H1 (cell line): ENCODE results near the gene NLK. TPM values are rescaled to one million over a fixed set of nuclear protein-coding genes. Genes with fewer than 3 reads are reported as not detected.

ENCODE experiments used
- CTCF ChIA-PET: fragments of 300-600 bp; sonication (Branson Sonifier 250); formaldehyde crosslinking; loops from one replicate; lab custom pipeline; 2021; ENCODE audit not compliant: partially characterized antibody; lab: Charles Lee
- POLR2A ChIA-PET: fragments of 300-600 bp; sonication (Branson Sonifier 250); formaldehyde crosslinking; loops from one replicate; lab custom pipeline; 2021; ENCODE audit warnings: inconsistent platforms; ENCODE audit not compliant: partially characterized antibody; lab: Charles Lee
- DNase-seq, 2 experiments: peaks; one replicate each; pipeline versions ENCODE4 v3.0.0 to v3.0.0-alpha.2; 2010 to 2022; ENCODE audit warnings: low spot score in 2 of 2, low read depth in 1 of 2, mixed read lengths in 1 of 2
- FAIRE-seq: peaks from 2 replicates; lab custom pipeline; 2011; peaks lifted over from hg19 to GRCh38; lab: Jason Lieb, UNC
- H2AFZ ChIP-seq: 2 replicates; pipeline ENCODE4 v1.8.1; 2012; ENCODE audit warnings: low read length, inconsistent platforms
- H2AK5ac ChIP-seq: 2 replicates; pipeline ENCODE4 v1.6.1; 2013; ENCODE audit warnings: low read depth, low read length
- H2BK120ac ChIP-seq: replicated peaks from 2 replicates; pipeline ENCODE3; 2013; ENCODE audit warnings: low read depth, low read length, inconsistent platforms
- H2BK12ac ChIP-seq: 2 replicates; pipeline ENCODE4 v1.6.1; 2013; ENCODE audit warnings: low read depth, low read length
- H2BK15ac ChIP-seq: 2 replicates; pipeline ENCODE4 v1.6.1; 2013; ENCODE audit warnings: low read length
- H2BK20ac ChIP-seq: 2 replicates; pipeline ENCODE4 v1.6.1; 2013; ENCODE audit warnings: low read length
- H2BK5ac ChIP-seq: 2 replicates; pipeline ENCODE4 v1.6.1; 2013; ENCODE audit warnings: low read depth, low read length
- H3K14ac ChIP-seq: 2 replicates; pipeline ENCODE4 v1.6.1; 2013; ENCODE audit warnings: inconsistent platforms; ENCODE audit not compliant: insufficient read length
- H3K18ac ChIP-seq: 2 replicates; pipeline ENCODE4 v1.6.1; 2013; ENCODE audit warnings: low read length; ENCODE audit errors: extremely low read depth
- H3K23ac ChIP-seq: 2 replicates; pipeline ENCODE4 v1.6.1; 2013; ENCODE audit warnings: inconsistent platforms; ENCODE audit not compliant: insufficient read length
- H3K23me2 ChIP-seq: 2 replicates; pipeline ENCODE4 v1.6.1; 2013; ENCODE audit warnings: low read depth, low read length
- H3K27ac ChIP-seq: 2 replicates; pipeline ENCODE4 v1.6.1; 2011; ENCODE audit warnings: low read depth, low read length, inconsistent platforms
- H3K27me3 ChIP-seq, 4 experiments: replicated peaks in 1 of 4; 1 replicate in 1 of 4; 2 replicates in 3 of 4; pipeline versions ENCODE4 v1.6.1 to v1.8.1; 2011 to 2013; ENCODE audit warnings: low read length in 3 of 4, mild to moderate bottlenecking in 3 of 4, inconsistent platforms in 2 of 4, mixed read lengths in 2 of 4, moderate library complexity in 1 of 4; ENCODE audit not compliant: control insufficient read depth in 3 of 4, insufficient read depth in 3 of 4; ENCODE audit errors: extremely low read depth in 1 of 4
- H3K36me3 ChIP-seq, 4 experiments: 2 replicates each; pipeline versions ENCODE4 v1.6.1 to v1.8.1; 2011 to 2013; ENCODE audit warnings: mild to moderate bottlenecking in 4 of 4, low read length in 3 of 4, moderate library complexity in 2 of 4, control low read depth in 1 of 4, inconsistent platforms in 1 of 4; ENCODE audit not compliant: insufficient read depth in 4 of 4, control insufficient read depth in 2 of 4
- H3K4ac ChIP-seq: replicated peaks from 2 replicates; pipeline ENCODE3; 2013; ENCODE audit warnings: low read length, low read depth, mixed read lengths, inconsistent platforms; ENCODE audit not compliant: insufficient read length
- H3K4me1 ChIP-seq, 4 experiments: replicated peaks in 1 of 4; 1 replicate in 1 of 4; 2 replicates in 3 of 4; pipeline versions ENCODE4 v1.6.1 to v1.8.1; 2011 to 2013; ENCODE audit warnings: low read length in 3 of 4, inconsistent platforms in 2 of 4, mixed read lengths in 1 of 4; ENCODE audit not compliant: insufficient read depth in 4 of 4, control insufficient read depth in 3 of 4
- H3K4me2 ChIP-seq, 2 experiments: 2 replicates each; pipeline versions ENCODE4 v1.6.1 to v1.8.1; 2011 to 2013; ENCODE audit warnings: low read depth in 2 of 2, low read length in 2 of 2, control low read depth in 1 of 2, inconsistent platforms in 1 of 2, mild to moderate bottlenecking in 1 of 2; ENCODE audit not compliant: insufficient read depth in 1 of 2
- H3K4me3 ChIP-seq, 4 experiments: fragments of 200-600, 300-600 bp in 1 of 4; sonication (generic), shearing (Covaris generic), sonication (Bioruptor Twin) in 1 of 4; 2 replicates each; pipeline versions ENCODE4 v1.5.1 to v1.8.1; 2011 to 2016; ENCODE audit warnings: low read length in 4 of 4, low read depth in 3 of 4, control low read depth in 2 of 4, inconsistent platforms in 2 of 4, mild to moderate bottlenecking in 2 of 4, mixed read lengths in 1 of 4, moderate library complexity in 1 of 4; ENCODE audit not compliant: insufficient read depth in 2 of 4; ENCODE audit errors: extremely low read depth in 1 of 4
- H3K56ac ChIP-seq: replicated peaks from 2 replicates; pipeline ENCODE3; 2013; ENCODE audit warnings: low read depth, mild to moderate bottlenecking, mixed read lengths, low read length, inconsistent platforms; ENCODE audit not compliant: insufficient read length
- H3K79me1 ChIP-seq: 2 replicates; pipeline ENCODE4 v1.6.1; 2013; ENCODE audit warnings: low read depth, low read length, control low read depth
- H3K79me2 ChIP-seq, 2 experiments: 2 replicates each; pipeline versions ENCODE4 v1.6.1 to v1.8.1; 2012 to 2013; ENCODE audit warnings: low read length in 2 of 2, mild to moderate bottlenecking in 2 of 2, inconsistent platforms in 1 of 2; ENCODE audit not compliant: insufficient read depth in 2 of 2, control insufficient read depth in 1 of 2
- H3K9ac ChIP-seq, 4 experiments: replicated peaks in 1 of 4; 1 replicate in 1 of 4; 2 replicates in 3 of 4; pipeline versions ENCODE4 v1.6.1 to v1.8.1; 2011 to 2013; ENCODE audit warnings: low read depth in 3 of 4, low read length in 3 of 4, control low read depth in 2 of 4, mild to moderate bottlenecking in 2 of 4, moderate library complexity in 2 of 4, inconsistent platforms in 1 of 4; ENCODE audit errors: extremely low read depth in 1 of 4
- H3K9me3 ChIP-seq, 2 experiments: 2 replicates each; pipeline versions ENCODE4 v1.6.1 to v1.8.1; 2012 to 2013; ENCODE audit warnings: mild to moderate bottlenecking in 2 of 2, moderate library complexity in 2 of 2, control low read depth in 1 of 2, inconsistent platforms in 1 of 2, low read depth in 1 of 2, low read length in 1 of 2, mixed read lengths in 1 of 2; ENCODE audit not compliant: insufficient read depth in 2 of 2
- H4K20me1 ChIP-seq, 2 experiments: replicated peaks in 1 of 2; 2 replicates each; pipeline versions ENCODE3 to v1.8.1; 2011 to 2013; ENCODE audit warnings: inconsistent platforms in 2 of 2, low read length in 2 of 2, mild to moderate bottlenecking in 1 of 2; ENCODE audit not compliant: insufficient read depth in 2 of 2, control insufficient read depth in 1 of 2
- H4K5ac ChIP-seq: 2 replicates; pipeline ENCODE4 v1.6.1; 2013; ENCODE audit warnings: low read length, low read depth, mixed read lengths, inconsistent platforms; ENCODE audit not compliant: insufficient read length
- H4K8ac ChIP-seq: 2 replicates; pipeline ENCODE4 v1.8.0; 2013; ENCODE audit warnings: mild to moderate bottlenecking, moderate library complexity, low read length, inconsistent platforms; ENCODE audit not compliant: insufficient read depth; ENCODE audit errors: extremely low read depth
- H4K91ac ChIP-seq: replicated peaks from 2 replicates; pipeline ENCODE3; 2013; ENCODE audit warnings: low read length, mixed read lengths, inconsistent platforms; ENCODE audit not compliant: insufficient read length
- BCL11A ChIP-seq, 2 experiments: IDR thresholded peaks; one replicate each; pipeline ENCODE4 v1.6.1; 2011; ENCODE audit warnings: low read depth in 2 of 2, low read length in 2 of 2, mild to moderate bottlenecking in 2 of 2
- KDM1A ChIP-seq: fragments of 200-600, 300-600 bp; sonication (generic); IDR thresholded peaks from 2 replicates; pipeline ENCODE4 v1.7.1; 2016; ENCODE audit warnings: mild to moderate bottlenecking, low read length, borderline replicate concordance
- RXRA ChIP-seq: IDR thresholded peaks from 2 replicates; pipeline ENCODE4 v1.6.1; 2011; ENCODE audit warnings: low read depth, mild to moderate bottlenecking, low read length, moderate library complexity; ENCODE audit not compliant: insufficient read depth
- SP2 ChIP-seq: IDR thresholded peaks from 2 replicates; pipeline ENCODE4 v1.6.1; 2012; ENCODE audit warnings: mild to moderate bottlenecking, low read length, inconsistent platforms
- TAF7 ChIP-seq: optimal IDR thresholded peaks from 2 replicates; pipeline ENCODE3; 2011; ENCODE audit warnings: low read depth, mild to moderate bottlenecking, inconsistent platforms, low read length, moderate library complexity, borderline replicate concordance
- TCF12 ChIP-seq: IDR thresholded peaks from 2 replicates; pipeline ENCODE4 v1.6.1; 2011; ENCODE audit warnings: low read depth, mild to moderate bottlenecking, low read length
- WGBS, 2 experiments: shearing (Covaris generic) in 1 of 2; methylation state at CpG; one replicate each; pipeline versions ENCODE4 v1.1.6 to v1.1.7; 2013 to 2015; ENCODE audit warnings: low lambda C conversion rate in 2 of 2, mixed read lengths in 2 of 2, inconsistent platforms in 1 of 2, low coverage in 1 of 2, missing lambda C conversion rate in 1 of 2; ENCODE audit not compliant: insufficient replicate concordance in 2 of 2, insufficient coverage in 1 of 2, insufficient read length in 1 of 2; ENCODE audit errors: extremely low coverage in 1 of 2, missing lambda C conversion rate in 1 of 2; 5-methylcytosine and 5-hydroxymethylcytosine counted together
- polyA plus RNA-seq, 7 experiments: library from polyadenylated mRNA; depleted of rRNA in 3 of 7; stranded (reverse) in 5 of 7; unstranded in 2 of 7; fragments of >200 nt in 5 of 7; fragments of 200-250 nt in 2 of 7; gene quantifications; 1 replicate in 5 of 7; 2 replicates in 1 of 7; 4 replicates in 1 of 7; pipeline versions ENCODE4 v1.2.1 to v1.2.3, GENCODE V29; 2011 to 2013; ENCODE audit warnings: missing spikeins in 2 of 7, mixed read lengths in 2 of 7
- total RNA-seq: library from RNA; stranded (reverse); fragmentation: NEBNext Ultra II Directional; extraction: Animal tissue kit (Norgen Biotek cat#: 25700); gene quantifications from 2 replicates; pipeline ENCODE4 v1.2.1, GENCODE V29; 2021
- TF ChIP-seq, protein P1 (sequence below): IDR thresholded peaks from 2 replicates; pipeline ENCODE4 v1.6.1; 2012; ENCODE audit warnings: inconsistent platforms

Gene NLK
- total and polyA plus RNA-seq, 2 of the 8 experiments (the other 6 are each of a cell fraction or from before 2014, with no cell fraction given): 30.8 to 49.9 TPM

DNA sequence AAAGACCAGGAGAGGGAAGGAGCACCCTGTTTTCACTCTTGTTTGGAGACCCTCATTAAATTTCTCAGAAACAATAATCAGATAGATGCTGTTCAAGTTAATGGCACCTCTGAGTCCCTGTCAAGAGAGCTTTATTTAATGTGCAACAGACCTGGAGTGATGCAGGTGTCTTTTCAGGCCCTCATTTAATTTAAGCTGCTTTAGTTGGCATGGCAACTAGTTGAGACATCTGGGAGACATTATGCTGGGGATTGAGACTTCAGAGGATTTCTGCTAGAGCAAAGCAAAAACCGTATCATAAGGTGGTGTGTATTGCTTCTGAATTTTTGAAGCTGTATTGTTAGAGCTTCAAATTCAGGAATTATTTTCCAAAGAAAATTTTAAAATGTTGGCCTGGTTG, 108.5 kb downstream of the NLK start:
- no peak overlapping the region for H2AK5ac ChIP-seq
- H3K56ac ChIP-seq: no peak overlapping the region
- no peaks in the 10 kb centered on the region for H3K23me2 ChIP-seq
- no peak overlapping the region for H3K4me2 ChIP-seq
- H2BK15ac ChIP-seq: no peak overlapping the region
- no peak overlapping the region for H4K91ac ChIP-seq
- no peak overlapping the region for H3K4ac ChIP-seq
- WGBS, 2 experiments: 100% methylated on average over 1 of the region's 1 CpG; no CpG with 5 or more reads in 1 of the 2 experiments
- no peak overlapping the region for H4K5ac ChIP-seq
- H3K79me1 ChIP-seq: no peaks in the 10 kb centered on the region
- no peak overlapping the region for H3K27ac ChIP-seq
- TF ChIP-seq BCL11A (IDR thresholded peaks at IDR 0.05; ENCODE audit: low read depth in 2 of 2, low read length in 2 of 2) (no peak), TAF7 (no peak), TCF12 (no peak), SP2 (no peak), RXRA (no peak), KDM1A (no peak)
- TF ChIP-seq, protein P1, sequence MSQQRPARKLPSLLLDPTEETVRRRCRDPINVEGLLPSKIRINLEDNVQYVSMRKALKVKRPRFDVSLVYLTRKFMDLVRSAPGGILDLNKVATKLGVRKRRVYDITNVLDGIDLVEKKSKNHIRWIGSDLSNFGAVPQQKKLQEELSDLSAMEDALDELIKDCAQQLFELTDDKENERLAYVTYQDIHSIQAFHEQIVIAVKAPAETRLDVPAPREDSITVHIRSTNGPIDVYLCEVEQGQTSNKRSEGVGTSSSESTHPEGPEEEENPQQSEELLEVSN: no peak
- H3K23ac ChIP-seq: no peak overlapping the region
- no peak for FAIRE-seq
- H3K9ac ChIP-seq: no peak overlapping the region
- no peaks in the 10 kb centered on the region for H3K9me3 ChIP-seq
- ChIA-PET POLR2A (interaction anchor here (1.2 kb wide), 1 partner anchor 21 kb away, joined by 3 read pairs; no protein-coding TSS in a partner anchor), CTCF (interaction anchor here (0.8 to 1.5 kb wide), 4 partner anchors 10 to 496 kb away, joined by 3 read pairs; no protein-coding TSS in a partner anchor)
- H2BK5ac ChIP-seq: no peak overlapping the region
- no peak overlapping the region for H4K8ac ChIP-seq
- no peaks in the 10 kb centered on the region for H4K20me1 ChIP-seq
- H3K36me3 ChIP-seq: no peaks in the 10 kb centered on the region; a peak in 2 of 8 replicates
- no peak overlapping the region for H3K4me3 ChIP-seq
- H3K27me3 ChIP-seq: no peaks in the 10 kb centered on the region
- DNase-seq: no peak
- no peak overlapping the region for H2AFZ ChIP-seq
- H3K4me1 ChIP-seq: no peaks in the 10 kb centered on the region
- no peak overlapping the region for H2BK12ac ChIP-seq
- H2BK20ac ChIP-seq: no peak overlapping the region
- no peaks in the 10 kb centered on the region for H3K79me2 ChIP-seq
- no peak overlapping the region for H3K14ac ChIP-seq
- H2BK120ac ChIP-seq: no peak overlapping the region
- no peak overlapping the region for H3K18ac ChIP-seq
